VCaP (cell line): Measurements from ENCODE around the gene ALG9.

Experiments
- H3K27ac ChIP-seq: fragments of 450-650 bp; 2 replicates; pipeline ENCODE4 v1.5.1; 2017
- TF ChIP-seq, protein P1 (sequence below): fragments of 450-650 bp; conservative IDR thresholded peaks from 2 replicates; pipeline ENCODE4 v1.5.1; 2017; ENCODE audit warnings: mild to moderate bottlenecking, moderate library complexity

The ALG9 gene

DNA sequence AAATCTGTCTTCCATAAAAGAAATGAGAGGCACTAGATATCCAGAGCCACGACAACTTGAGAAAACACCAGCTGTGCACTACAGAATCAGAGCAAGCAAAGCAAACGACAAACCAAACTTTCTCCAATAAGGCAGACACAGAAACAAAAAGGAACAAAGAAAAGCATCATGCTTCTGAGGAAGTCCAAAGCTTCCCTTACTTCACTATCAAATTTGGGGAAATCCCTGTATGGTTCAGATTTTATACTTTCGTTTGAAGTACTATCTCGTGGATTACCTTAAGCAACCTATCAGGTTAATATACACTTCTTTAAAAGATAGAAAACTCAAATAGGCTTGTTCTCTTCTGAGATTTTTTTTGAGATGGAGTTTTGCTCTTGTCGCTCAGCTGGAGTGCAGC, 27.7 kb downstream of the ALG9 start:
- TF ChIP-seq, protein P1, sequence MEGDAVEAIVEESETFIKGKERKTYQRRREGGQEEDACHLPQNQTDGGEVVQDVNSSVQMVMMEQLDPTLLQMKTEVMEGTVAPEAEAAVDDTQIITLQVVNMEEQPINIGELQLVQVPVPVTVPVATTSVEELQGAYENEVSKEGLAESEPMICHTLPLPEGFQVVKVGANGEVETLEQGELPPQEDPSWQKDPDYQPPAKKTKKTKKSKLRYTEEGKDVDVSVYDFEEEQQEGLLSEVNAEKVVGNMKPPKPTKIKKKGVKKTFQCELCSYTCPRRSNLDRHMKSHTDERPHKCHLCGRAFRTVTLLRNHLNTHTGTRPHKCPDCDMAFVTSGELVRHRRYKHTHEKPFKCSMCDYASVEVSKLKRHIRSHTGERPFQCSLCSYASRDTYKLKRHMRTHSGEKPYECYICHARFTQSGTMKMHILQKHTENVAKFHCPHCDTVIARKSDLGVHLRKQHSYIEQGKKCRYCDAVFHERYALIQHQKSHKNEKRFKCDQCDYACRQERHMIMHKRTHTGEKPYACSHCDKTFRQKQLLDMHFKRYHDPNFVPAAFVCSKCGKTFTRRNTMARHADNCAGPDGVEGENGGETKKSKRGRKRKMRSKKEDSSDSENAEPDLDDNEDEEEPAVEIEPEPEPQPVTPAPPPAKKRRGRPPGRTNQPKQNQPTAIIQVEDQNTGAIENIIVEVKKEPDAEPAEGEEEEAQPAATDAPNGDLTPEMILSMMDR = no peak
- no peak overlapping the region for H3K27ac ChIP-seq

- TF ChIP-seq, protein P1 = peak; percentile 93
- peak overlapping the region; percentile 63 for H3K27ac ChIP-seq
Measured at GRCh38 chr11:111841370-111842053, 29.9 kb downstream of the ALG9 start.

DNA sequence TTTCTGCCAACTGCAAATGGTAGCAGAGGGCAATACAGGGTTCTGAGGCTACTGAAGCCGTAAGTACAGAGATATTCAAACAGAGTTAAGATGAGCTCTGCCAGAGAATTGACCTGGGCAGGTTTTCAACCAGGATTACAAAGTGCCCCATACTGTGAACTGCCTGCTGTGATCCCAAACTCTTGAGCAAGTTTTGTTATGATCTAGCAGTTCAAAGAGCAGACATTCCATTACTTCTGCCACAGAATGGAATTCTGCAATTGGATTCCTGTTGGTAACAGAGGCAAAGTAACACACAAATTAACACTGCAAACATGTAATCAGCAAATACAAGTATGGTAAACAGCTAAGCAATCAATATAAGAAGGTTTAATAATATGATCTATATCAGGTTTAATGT, 31.2 kb downstream of the ALG9 start:
- peak overlapping the region; percentile 63 for H3K27ac ChIP-seq
- TF ChIP-seq, protein P1 = no peak

DNA sequence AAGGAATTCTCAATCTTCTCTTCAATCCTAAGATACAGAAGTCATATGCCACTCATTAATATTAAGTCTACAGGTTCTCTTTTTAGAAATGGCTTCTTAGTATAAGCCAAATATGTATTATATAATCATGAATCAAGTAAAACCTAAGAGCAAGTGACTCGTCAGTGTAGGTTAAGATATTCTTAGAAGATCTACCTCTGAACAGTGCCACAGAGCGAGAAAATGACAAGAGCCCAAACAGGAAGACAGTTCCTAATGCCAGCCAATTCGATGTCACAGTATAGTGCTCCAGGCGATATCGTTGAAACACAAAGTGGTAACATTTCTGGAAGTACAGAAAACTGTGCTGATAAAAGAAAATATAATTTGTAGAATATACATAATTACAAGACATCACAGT, 33.3 kb downstream of the ALG9 start:
- TF ChIP-seq, protein P1 = no peak

DNA sequence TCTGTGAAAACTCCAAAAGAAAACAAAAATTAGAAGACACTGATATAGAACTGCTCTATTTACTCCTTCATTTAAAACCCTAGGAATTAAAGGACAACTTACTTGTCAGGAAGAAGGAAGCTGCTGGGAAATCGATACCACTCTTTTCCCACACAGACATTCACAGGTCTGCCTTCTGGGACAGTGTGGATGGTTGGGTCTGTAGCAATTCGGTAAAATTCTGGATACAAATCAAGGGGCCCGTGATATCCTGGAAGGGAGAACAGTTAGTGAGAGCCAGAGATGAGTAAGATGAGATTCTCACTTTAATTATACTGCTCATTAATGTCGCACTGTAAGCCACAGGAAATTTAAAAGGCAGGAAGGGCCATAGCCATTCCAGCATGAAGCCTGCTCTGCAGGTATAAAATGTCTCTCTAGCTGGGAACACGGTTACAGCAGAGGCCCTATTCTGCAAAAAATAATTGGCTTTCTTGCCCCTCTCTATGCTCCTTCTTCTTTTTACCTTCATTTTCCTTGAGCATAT, 34.0 kb downstream of the ALG9 start:
- no peak overlapping the region for H3K27ac ChIP-seq
- TF ChIP-seq, protein P1 = no peak

More for the DNA sequence above, 33.3 kb downstream of the ALG9 start:
- no peak overlapping the region for H3K27ac ChIP-seq

GRCh38 chr11:111836721-111837120, 34.7 kb downstream of the ALG9 start:
- TF ChIP-seq, protein P1 = no peak
- no peak overlapping the region for H3K27ac ChIP-seq

GRCh38 chr11:111836162-111836561, 35.2 kb downstream of the ALG9 start:
- TF ChIP-seq, protein P1 = no peak
- no peak overlapping the region for H3K27ac ChIP-seq
